Measurements from ENCODE around the gene CCT6B.

CCT6B gene

GRCh38 chr17:34913001-34913400 is 48.3 kb downstream of the CCT6B start:
- no peaks in the 10 kb centered on the region for H3K9me3 ChIP-seq (ENCODE audit: control insufficient read depth, insufficient read depth, low read depth, low read length)
- no peak overlapping the region for H3K9ac ChIP-seq (ENCODE audit: low read length)
- no peaks in the 10 kb centered on the region for H3K27me3 ChIP-seq (ENCODE audit: control insufficient read depth, insufficient read depth, low read length)
- H3K4me3 ChIP-seq (ENCODE audit: low read depth, low read length), result no peak overlapping the region
- no peaks in the 10 kb centered on the region for H3K4me1 ChIP-seq (ENCODE audit: control insufficient read depth, insufficient read depth, low read length)
- H3K36me3 ChIP-seq (ENCODE audit: control insufficient read depth, insufficient read depth, low read length), result no peaks in the 10 kb centered on the region
- no peak overlapping the region for H3K27ac ChIP-seq (ENCODE audit: low read depth, low read length)

- H3K4me1 ChIP-seq (ENCODE audit: control insufficient read depth, insufficient read depth, low read length), result no peaks in the 10 kb centered on the region
- no peak overlapping the region for H3K9ac ChIP-seq (ENCODE audit: low read length)
- H3K27ac ChIP-seq (ENCODE audit: low read depth, low read length), result no peak overlapping the region
- no peaks in the 10 kb centered on the region for H3K9me3 ChIP-seq (ENCODE audit: control insufficient read depth, insufficient read depth, low read depth, low read length)
- no peaks in the 10 kb centered on the region; the same call in 1 of the 2 replicates for H3K27me3 ChIP-seq (ENCODE audit: control insufficient read depth, insufficient read depth, low read length)
- no peaks in the 10 kb centered on the region for H3K36me3 ChIP-seq (ENCODE audit: control insufficient read depth, insufficient read depth, low read length)
- no peak overlapping the region for H3K4me3 ChIP-seq (ENCODE audit: low read depth, low read length)
Observed at GRCh38 chr17:34909040-34909439, 52.2 kb downstream of the CCT6B start.

GRCh38 chr17:34902831-34903547 is 58.3 kb downstream of the CCT6B start:
- Histone ChIP-seq H3K36me3 (ENCODE audit: control insufficient read depth, insufficient read depth, low read length) (no peaks in the 10 kb centered on the region), H3K4me3 (ENCODE audit: low read depth, low read length) (no peak overlapping the region), H3K9me3 (ENCODE audit: control insufficient read depth, insufficient read depth, low read depth, low read length) (no peaks in the 10 kb centered on the region), H3K27me3 (ENCODE audit: control insufficient read depth, insufficient read depth, low read length) (peaks cover 36% of the 10 kb centered on the region), H3K9ac (ENCODE audit: low read length) (no peak overlapping the region), H3K4me1 (ENCODE audit: control insufficient read depth, insufficient read depth, low read length) (no peaks in the 10 kb centered on the region), H3K27ac (ENCODE audit: low read depth, low read length) (no peak overlapping the region)

GRCh38 chr17:34899643-34900291 is 61.5 kb downstream of the CCT6B start:
- no peak overlapping the region for H3K9ac ChIP-seq (ENCODE audit: low read length)
- H3K9me3 ChIP-seq (ENCODE audit: control insufficient read depth, insufficient read depth, low read depth, low read length), result no peaks in the 10 kb centered on the region
- H3K27ac ChIP-seq (ENCODE audit: low read depth, low read length), result no peak overlapping the region
- no peaks in the 10 kb centered on the region for H3K4me1 ChIP-seq (ENCODE audit: control insufficient read depth, insufficient read depth, low read length)
- no peak overlapping the region for H3K4me3 ChIP-seq (ENCODE audit: low read depth, low read length)
- H3K36me3 ChIP-seq (ENCODE audit: control insufficient read depth, insufficient read depth, low read length), result no peaks in the 10 kb centered on the region
- H3K27me3 ChIP-seq (ENCODE audit: control insufficient read depth, insufficient read depth, low read length), result peaks cover 65% of the 10 kb centered on the region

- Histone ChIP-seq H3K9ac (ENCODE audit: low read length) (no peak overlapping the region), H3K27ac (ENCODE audit: low read depth, low read length) (no peak overlapping the region), H3K27me3 (ENCODE audit: control insufficient read depth, insufficient read depth, low read length) (peaks cover 60% of the 10 kb centered on the region), H3K4me3 (ENCODE audit: low read depth, low read length) (no peak overlapping the region), H3K9me3 (ENCODE audit: control insufficient read depth, insufficient read depth, low read depth, low read length) (no peaks in the 10 kb centered on the region), H3K4me1 (ENCODE audit: control insufficient read depth, insufficient read depth, low read length) (no peaks in the 10 kb centered on the region), H3K36me3 (ENCODE audit: control insufficient read depth, insufficient read depth, low read length) (no peaks in the 10 kb centered on the region)
Observed at GRCh38 chr17:34895383-34895782, 65.9 kb downstream of the CCT6B start.

GRCh38 chr17:34894964-34895363 is 66.3 kb downstream of the CCT6B start:
- no peaks in the 10 kb centered on the region for H3K36me3 ChIP-seq (ENCODE audit: control insufficient read depth, insufficient read depth, low read length)
- no peak overlapping the region for H3K27ac ChIP-seq (ENCODE audit: low read depth, low read length)
- H3K9ac ChIP-seq (ENCODE audit: low read length), result no peak overlapping the region
- H3K27me3 ChIP-seq (ENCODE audit: control insufficient read depth, insufficient read depth, low read length), result peaks cover 60% of the 10 kb centered on the region
- H3K4me3 ChIP-seq (ENCODE audit: low read depth, low read length), result no peak overlapping the region
- no peaks in the 10 kb centered on the region for H3K9me3 ChIP-seq (ENCODE audit: control insufficient read depth, insufficient read depth, low read depth, low read length)
- H3K4me1 ChIP-seq (ENCODE audit: control insufficient read depth, insufficient read depth, low read length), result no peaks in the 10 kb centered on the region

GRCh38 chr17:34892461-34893249 is 68.6 kb downstream of the CCT6B start:
- H3K9me3 ChIP-seq (ENCODE audit: control insufficient read depth, insufficient read depth, low read depth, low read length), result no peaks in the 10 kb centered on the region
- H3K4me1 ChIP-seq (ENCODE audit: control insufficient read depth, insufficient read depth, low read length), result no peaks in the 10 kb centered on the region
- no peak overlapping the region for H3K9ac ChIP-seq (ENCODE audit: low read length)
- no peak overlapping the region for H3K4me3 ChIP-seq (ENCODE audit: low read depth, low read length)
- no peaks in the 10 kb centered on the region for H3K36me3 ChIP-seq (ENCODE audit: control insufficient read depth, insufficient read depth, low read length)
- no peak overlapping the region for H3K27ac ChIP-seq (ENCODE audit: low read depth, low read length)
- H3K27me3 ChIP-seq (ENCODE audit: control insufficient read depth, insufficient read depth, low read length), result peaks cover 44% of the 10 kb centered on the region

GRCh38 chr17:34886831-34887230 is 74.4 kb downstream of the CCT6B start:
- Histone ChIP-seq H3K4me3 (ENCODE audit: low read depth, low read length) (no peak overlapping the region), H3K27ac (ENCODE audit: low read depth, low read length) (no peak overlapping the region), H3K9me3 (ENCODE audit: control insufficient read depth, insufficient read depth, low read depth, low read length) (no peaks in the 10 kb centered on the region), H3K27me3 (ENCODE audit: control insufficient read depth, insufficient read depth, low read length) (peaks cover 4% of the 10 kb centered on the region; the same call in 1 of the 2 replicates), H3K9ac (ENCODE audit: low read length) (no peak overlapping the region), H3K4me1 (ENCODE audit: control insufficient read depth, insufficient read depth, low read length) (peaks cover 18% of the 10 kb centered on the region), H3K36me3 (ENCODE audit: control insufficient read depth, insufficient read depth, low read length) (no peaks in the 10 kb centered on the region)

GRCh38 chr17:34885076-34885475 is 76.2 kb downstream of the CCT6B start:
- H3K4me1 ChIP-seq (ENCODE audit: control insufficient read depth, insufficient read depth, low read length), result peaks cover 18% of the 10 kb centered on the region
- H3K9ac ChIP-seq (ENCODE audit: low read length), result no peak overlapping the region
- no peaks in the 10 kb centered on the region for H3K9me3 ChIP-seq (ENCODE audit: control insufficient read depth, insufficient read depth, low read depth, low read length)
- H3K4me3 ChIP-seq (ENCODE audit: low read depth, low read length), result no peak overlapping the region
- peaks cover 6% of the 10 kb centered on the region; the same call in 1 of the 2 replicates for H3K27me3 ChIP-seq (ENCODE audit: control insufficient read depth, insufficient read depth, low read length)
- H3K36me3 ChIP-seq (ENCODE audit: control insufficient read depth, insufficient read depth, low read length), result no peaks in the 10 kb centered on the region
- H3K27ac ChIP-seq (ENCODE audit: low read depth, low read length), result no peak overlapping the region

GRCh38 chr17:34884597-34884996 is 76.7 kb downstream of the CCT6B start:
- Histone ChIP-seq H3K4me1 (ENCODE audit: control insufficient read depth, insufficient read depth, low read length) (peaks cover 18% of the 10 kb centered on the region), H3K4me3 (ENCODE audit: low read depth, low read length) (no peak overlapping the region), H3K27me3 (ENCODE audit: control insufficient read depth, insufficient read depth, low read length) (peaks cover 8% of the 10 kb centered on the region; the same call in 1 of the 2 replicates), H3K9me3 (ENCODE audit: control insufficient read depth, insufficient read depth, low read depth, low read length) (no peaks in the 10 kb centered on the region), H3K36me3 (ENCODE audit: control insufficient read depth, insufficient read depth, low read length) (no peaks in the 10 kb centered on the region), H3K27ac (ENCODE audit: low read depth, low read length) (no peak overlapping the region), H3K9ac (ENCODE audit: low read length) (no peak overlapping the region)

All from HUES6 (cell line).